Esophagus squamous epithelium (tissue), 5 donors: ENCODE measurements around the gene BHLHE23. TPM values are rescaled to one million over a fixed set of nuclear protein-coding genes. Genes with fewer than 3 reads are reported as not detected.

Source experiments
- DNase-seq: peaks from one replicate; lab custom pipeline; 2025; lab: John Stamatoyannopoulos, UW
- H3K27ac ChIP-seq, 4 donors: fragments of 200-600 bp; sonication (generic); one replicate each; pipeline ENCODE4 v1.5.1; 2016 to 2019; ENCODE audit warnings: mild to moderate bottlenecking in 1 of 4
- H3K27me3 ChIP-seq, 4 donors: fragments of 200-600 bp; sonication (generic); 1 replicate in 3 of 4; 2 replicates in 1 of 4; pipeline versions ENCODE4 v1.5.1 to v1.6.0; 2017 to 2021; ENCODE audit warnings: antibody characterized with exemption in 1 of 4
- H3K36me3 ChIP-seq, 3 donors: fragments of 200-600 bp; sonication (generic); one replicate each; pipeline ENCODE4 v1.5.1; 2016 to 2019
- H3K4me1 ChIP-seq, 3 donors: fragments of 200-600 bp; sonication (generic); one replicate each; pipeline ENCODE4 v1.5.1; 2017 to 2019
- H3K4me3 ChIP-seq, 4 donors: fragments of 200-600 bp; sonication (generic); 1 replicate in 3 of 4; 2 replicates in 1 of 4; pipeline ENCODE4 v1.5.1; 2016 to 2019; ENCODE audit warnings: mild to moderate bottlenecking in 2 of 4, moderate library complexity in 1 of 4
- H3K9me3 ChIP-seq, 3 donors: fragments of 200-600 bp; sonication (generic); one replicate each; pipeline ENCODE4 v1.5.1; 2016 to 2019
- CTCF ChIP-seq, 6 experiments: fragments of 450-650 bp in 4 of 6; fragments of 200-600 bp in 2 of 6; sonication (generic) in 2 of 6; IDR thresholded peaks; one replicate each; pipeline ENCODE4 v1.5.1; 2016 to 2019; ENCODE audit warnings: antibody characterized with exemption in 6 of 6, mild to moderate bottlenecking in 4 of 6, moderate library complexity in 4 of 6
- POLR2A ChIP-seq, 4 donors: fragments of 450-650 bp; IDR thresholded peaks; one replicate each; pipeline ENCODE4 v1.6.1; 2017; ENCODE audit warnings: antibody characterized with exemption in 4 of 4, mild to moderate bottlenecking in 4 of 4, moderate library complexity in 3 of 4
- WGBS, 2 donors: methylation state at CpG; one replicate each; pipeline ENCODE4 v1.1.5; 2018; 5-methylcytosine and 5-hydroxymethylcytosine counted together
- intact Hi-C: fragments of 100-400 bp; cut with DNase I; formaldehyde crosslinking; loops from one replicate; pipeline ENCODE4 v1.15.0; 2022
- total RNA-seq, 4 donors: library from RNA; depleted of rRNA; stranded (reverse); fragments of >200 nt; gene quantifications; one replicate each; pipeline ENCODE4 v1.1.0, GENCODE V29; 2016
- donor health status: DM: yes; HTN: yes; CAD: no.

BHLHE23 gene
- total RNA-seq, 4 donors from 2014 or later: not detected

- no peak for TF ChIP-seq POLR2A (IDR thresholded peaks at IDR 0.05)
- TF ChIP-seq CTCF (IDR thresholded peaks at IDR 0.05): no peak
- intact Hi-C loops: no loop called here
- DNase-seq: no peak
- H3K36me3 ChIP-seq: no peaks in the 10 kb centered on the region
- peaks cover 0 to 6% (median 0%) of the 10 kb centered on the region in 3 donors for H3K4me1 ChIP-seq
- no peaks in the 10 kb centered on the region for H3K9me3 ChIP-seq
- H3K27ac ChIP-seq: no peak overlapping the region
- 75 to 77% methylated on average over 9 to 10 of the region's 14 CpGs for WGBS, 2 donors
- H3K27me3 ChIP-seq: peaks cover 0 to 100% (median 23%) of the 10 kb centered on the region in 4 donors
- H3K4me3 ChIP-seq: no peak overlapping the region
Observed at GRCh38 chr20:62979310-62979709, 27.5 kb downstream of the BHLHE23 start.

DNA sequence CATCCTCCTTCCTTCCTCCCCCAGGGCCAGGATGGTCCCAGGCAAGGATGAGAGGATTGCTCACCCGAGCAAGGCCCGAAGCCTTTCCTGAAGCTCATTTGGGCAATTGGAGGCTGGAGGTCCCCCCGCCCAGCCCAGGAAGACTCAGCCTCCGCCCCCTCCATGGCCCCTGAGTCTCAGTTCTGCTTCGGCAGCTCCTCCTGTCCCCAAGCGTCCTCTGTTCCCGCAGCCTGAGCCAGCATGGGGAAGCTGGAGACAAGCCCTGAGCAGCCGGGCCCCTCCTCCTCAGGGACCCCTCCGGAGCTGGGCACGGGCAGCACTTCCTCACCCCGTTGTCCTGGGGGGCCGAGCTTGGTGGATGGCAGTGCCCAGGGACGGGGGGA lies 28.2 kb downstream of the BHLHE23 start:
- intact Hi-C loops: no loop called here
- peaks cover 0 to 8% (median 0%) of the 10 kb centered on the region in 3 donors for H3K4me1 ChIP-seq
- H3K36me3 ChIP-seq: no peaks in the 10 kb centered on the region
- no peak overlapping the region for H3K4me3 ChIP-seq
- WGBS, 2 donors: no CpG with 5 or more reads among the region's 13 CpGs
- no peak overlapping the region for H3K27ac ChIP-seq
- no peak for DNase-seq
- no peaks in the 10 kb centered on the region for H3K9me3 ChIP-seq
- peaks cover 0 to 100% (median 26%) of the 10 kb centered on the region in 4 donors for H3K27me3 ChIP-seq
- TF ChIP-seq POLR2A (IDR thresholded peaks at IDR 0.05) (no peak), CTCF (IDR thresholded peaks at IDR 0.05) (no peak)

GRCh38 chr20:62977613-62978560 lies 28.9 kb downstream of the BHLHE23 start:
- DNase-seq: no peak
- WGBS, 2 donors: 42 to 63% methylated on average over 13 to 20 of the region's 38 CpGs
- no peak for TF ChIP-seq POLR2A (IDR thresholded peaks at IDR 0.05)
- TF ChIP-seq CTCF (IDR thresholded peaks at IDR 0.05): no peak
- intact Hi-C loops: no loop called here
- Histone ChIP-seq H3K27ac (no peak overlapping the region), H3K27me3 (peaks cover 0 to 100% (median 31%) of the 10 kb centered on the region in 4 donors), H3K9me3 (no peaks in the 10 kb centered on the region), H3K36me3 (no peaks in the 10 kb centered on the region), H3K4me1 (peaks cover 1 to 14% (median 1%) of the 10 kb centered on the region in 3 donors), H3K4me3 (peak overlapping the region in 1 of 4 donors; percentile 35)

- H3K27me3 ChIP-seq: peaks cover 0 to 100% (median 31%) of the 10 kb centered on the region in 4 donors
- WGBS, 2 donors: 77 to 80% methylated on average over 1 to 8 of the region's 16 CpGs
Observed at GRCh38 chr20:62976886-62977285, 29.9 kb downstream of the BHLHE23 start.

More at GRCh38 chr20:62976886-62977285, 29.9 kb downstream of the BHLHE23 start:
- Histone ChIP-seq H3K27ac (no peak overlapping the region), H3K4me3 (no peak overlapping the region), H3K4me1 (peaks cover 6 to 20% (median 7%) of the 10 kb centered on the region in 3 donors), H3K9me3 (no peaks in the 10 kb centered on the region), H3K36me3 (no peaks in the 10 kb centered on the region)
- intact Hi-C loops: no loop called here
- no peak for DNase-seq
- no peak for TF ChIP-seq CTCF (IDR thresholded peaks at IDR 0.05)
- TF ChIP-seq POLR2A (IDR thresholded peaks at IDR 0.05): no peak
